Muscle of leg (tissue), 11 donors: Measurements from ENCODE around the gene CLCN6. TPM values are rescaled to one million over a fixed set of nuclear protein-coding genes. Genes with fewer than 3 reads are reported as not detected.

Experiments
- DNase-seq: peaks from one replicate; pipeline ENCODE4 v3.0.0; 2013
- H3K27ac ChIP-seq: one replicate; pipeline ENCODE4 v1.5.1; 2013; ENCODE audit warnings: mild to moderate bottlenecking, low read length, control low read depth
- H3K27me3 ChIP-seq: one replicate; pipeline ENCODE4 v1.6.1; 2013; ENCODE audit warnings: low read length; ENCODE audit not compliant: control insufficient read depth, insufficient read depth
- H3K36me3 ChIP-seq: one replicate; pipeline ENCODE4 v1.6.1; 2013; ENCODE audit warnings: low read length; ENCODE audit not compliant: control insufficient read depth, insufficient read depth
- H3K4me1 ChIP-seq: one replicate; pipeline ENCODE4 v1.6.1; 2013; ENCODE audit warnings: low read length; ENCODE audit not compliant: control insufficient read depth, insufficient read depth
- H3K4me3 ChIP-seq: one replicate; pipeline ENCODE4 v1.5.1; 2013; ENCODE audit warnings: low read length, control low read depth
- H3K9me3 ChIP-seq: replicated peaks from 2 replicates; pipeline ENCODE4 v1.6.1; 2013; ENCODE audit warnings: low read depth, low read length; ENCODE audit not compliant: control insufficient read depth
- WGBS: methylation state at CpG from one replicate; pipeline ENCODE4 v1.1.5; 2013; ENCODE audit warnings: missing lambda C conversion rate; ENCODE audit not compliant: insufficient coverage; 5-methylcytosine and 5-hydroxymethylcytosine counted together
- polyA plus RNA-seq, 8 donors: library from polyadenylated mRNA; unstranded; fragments of 120-200 nt; gene quantifications; one replicate each; pipeline versions ENCODE4 v1.2.1 to v1.2.3, GENCODE V29; 2013; ENCODE audit warnings: inconsistent platforms in 1 of 8, low replicate concordance in 1 of 8; ENCODE audit not compliant: insufficient read length in 8 of 8, insufficient read depth in 1 of 8
- total RNA-seq: library from RNA; stranded (reverse); fragments of 120-200 nt; gene quantifications from one replicate; pipeline ENCODE4 v1.2.4, GENCODE V29; 2013

CLCN6 gene
- total and polyA plus RNA-seq, 9 donors = 7.5 to 16.2 (median 11.9) TPM

- Histone ChIP-seq H3K27me3 (peaks cover 10% of the 10 kb centered on the region), H3K27ac (no peak overlapping the region), H3K9me3 (no peaks in the 10 kb centered on the region), H3K4me3 (no peak overlapping the region), H3K36me3 (no peaks in the 10 kb centered on the region), H3K4me1 (peaks cover 24% of the 10 kb centered on the region)
- no peak for DNase-seq
- 73% methylated on average over 15 of the region's 15 CpGs for WGBS
Measured at GRCh38 chr1:11888206-11888876, 82.3 kb downstream of the CLCN6 start.

DNA sequence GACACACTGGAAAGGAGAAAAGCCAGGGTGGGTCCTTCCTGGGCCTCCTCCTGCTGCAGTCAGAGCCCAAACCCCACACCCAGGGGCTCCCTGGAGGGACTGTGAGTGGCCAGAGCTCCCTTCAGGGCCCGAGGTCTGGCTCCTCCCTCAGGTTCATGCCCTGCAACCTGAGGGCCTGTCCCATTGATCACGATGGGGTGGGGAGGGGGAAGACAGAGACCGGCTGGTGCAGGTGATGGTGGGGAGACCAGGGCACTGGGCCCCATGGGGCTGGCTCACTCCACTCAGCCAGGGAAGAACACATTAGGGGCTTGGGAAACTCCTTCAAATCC, 82.9 kb downstream of the CLCN6 start:
- Histone ChIP-seq H3K4me3 (no peak overlapping the region), H3K4me1 (peaks cover 20% of the 10 kb centered on the region), H3K36me3 (no peaks in the 10 kb centered on the region), H3K27me3 (peaks cover 10% of the 10 kb centered on the region), H3K9me3 (no peaks in the 10 kb centered on the region), H3K27ac (no peak overlapping the region)
- WGBS = 0% methylated on average over 2 of the region's 3 CpGs
- DNase-seq = no peak

DNA sequence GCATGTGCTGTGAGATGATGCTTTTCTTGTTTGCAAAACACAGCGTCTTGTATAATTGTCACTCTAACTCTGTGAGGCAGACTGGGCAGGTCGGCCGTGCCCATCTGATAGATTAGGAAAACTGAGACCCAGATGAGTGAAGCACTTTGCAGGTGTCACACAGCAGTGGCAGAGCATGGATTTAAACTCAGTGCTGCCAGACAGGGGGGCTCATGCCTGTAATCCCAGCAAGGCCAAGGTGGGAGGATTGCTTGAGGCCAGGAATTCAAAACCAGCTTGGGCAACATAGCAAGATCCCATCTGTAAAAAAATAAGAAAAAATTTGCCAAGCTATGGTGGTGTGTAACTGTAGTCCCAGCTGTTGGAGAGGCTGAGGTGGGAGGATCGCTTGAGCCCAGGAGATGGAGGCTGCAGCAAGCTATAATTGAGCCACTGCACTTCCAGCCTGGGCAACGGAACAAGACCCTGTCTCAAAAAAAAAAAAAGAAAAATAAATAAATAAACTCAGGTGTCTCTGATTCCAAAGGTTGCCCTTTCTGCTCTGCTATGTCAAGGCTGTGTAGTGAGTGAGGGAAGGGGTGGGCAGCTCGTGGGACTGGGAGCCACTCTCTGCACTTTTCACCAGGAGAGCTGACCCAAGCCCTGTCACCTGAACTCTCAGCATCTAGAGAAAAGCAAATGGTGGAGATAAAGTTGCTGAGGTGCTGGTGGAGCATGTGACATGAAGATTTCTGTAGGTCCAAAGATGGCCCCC, 85.6 kb downstream of the CLCN6 start:
- WGBS = 93% methylated on average over 4 of the region's 6 CpGs

More for the DNA sequence above, 85.6 kb downstream of the CLCN6 start:
- Histone ChIP-seq H3K4me3 (no peak overlapping the region), H3K9me3 (no peaks in the 10 kb centered on the region), H3K4me1 (peaks cover 8% of the 10 kb centered on the region), H3K36me3 (no peaks in the 10 kb centered on the region), H3K27ac (no peak overlapping the region), H3K27me3 (peaks cover 16% of the 10 kb centered on the region)
- no peak for DNase-seq

Other genes starting within 250 kb of the CLCN6 start
- 0.58 TPM for gene FBXO2, start 151.8 kb upstream of the CLCN6 start, total RNA-seq
- gene FBXO2, start 151.8 kb upstream of the CLCN6 start, polyA plus RNA-seq = 1 to 10 TPM in 2 of 8 donors, under 1 TPM in 6; 0.09 to 4.5 (median 0.42) TPM
- 4.8 TPM for gene FBXO44, start 151.3 kb upstream of the CLCN6 start, total RNA-seq
- gene FBXO44, start 151.3 kb upstream of the CLCN6 start, polyA plus RNA-seq = 1 to 10 TPM; 4.1 to 8.3 (median 4.5) TPM
- gene FBXO6, start 142.0 kb upstream of the CLCN6 start, total RNA-seq = 5.2 TPM
- gene FBXO6, start 142.0 kb upstream of the CLCN6 start, polyA plus RNA-seq = 1 to 10 TPM; 2.7 to 5.9 (median 4.9) TPM
- gene MAD2L2, start 125.0 kb upstream of the CLCN6 start, total RNA-seq = 35.0 TPM
- 10 to 100 TPM; 25.1 to 39.9 (median 30.8) TPM for gene MAD2L2, start 125.0 kb upstream of the CLCN6 start, polyA plus RNA-seq
- gene DRAXIN, start 114.5 kb upstream of the CLCN6 start, total RNA-seq = 0.27 TPM
- under 1 TPM; 0.20 to 0.56 (median 0.30) TPM for gene DRAXIN, start 114.5 kb upstream of the CLCN6 start, polyA plus RNA-seq
- gene AGTRAP, start 70.1 kb upstream of the CLCN6 start, total RNA-seq = 24.8 TPM
- 10 to 100 TPM; 14.8 to 22.3 (median 17.4) TPM for gene AGTRAP, start 70.1 kb upstream of the CLCN6 start, polyA plus RNA-seq
- gene C1orf167, start 44.0 kb upstream of the CLCN6 start, total RNA-seq = 20.6 TPM
- 10 to 100 TPM in 5 of 8 donors, 1 to 10 TPM in 3; 3.1 to 24.9 (median 12.4) TPM for gene C1orf167, start 44.0 kb upstream of the CLCN6 start, polyA plus RNA-seq
- 31.9 TPM for gene MTHFR, start 227 bp upstream of the CLCN6 start, total RNA-seq
- 10 to 100 TPM; 23.8 to 50.1 (median 35.9) TPM for gene MTHFR, start 227 bp upstream of the CLCN6 start, polyA plus RNA-seq
- gene NPPA, start 41.6 kb downstream of the CLCN6 start, total RNA-seq = 0.93 TPM
- 1 to 10 TPM; 1.1 to 3.2 (median 2.2) TPM for gene NPPA, start 41.6 kb downstream of the CLCN6 start, polyA plus RNA-seq
- gene NPPB, start 52.8 kb downstream of the CLCN6 start, total RNA-seq = not detected
- not detected for gene NPPB, start 52.8 kb downstream of the CLCN6 start, polyA plus RNA-seq
- 24.3 TPM for gene KIAA2013, start 120.2 kb downstream of the CLCN6 start, total RNA-seq
- gene KIAA2013, start 120.2 kb downstream of the CLCN6 start, polyA plus RNA-seq = 10 to 100 TPM; 28.7 to 39.3 (median 34.8) TPM
- gene PLOD1, start 128.5 kb downstream of the CLCN6 start, total RNA-seq = 118 TPM
- gene PLOD1, start 128.5 kb downstream of the CLCN6 start, polyA plus RNA-seq = 100 to 1,000 TPM; 138 to 243 (median 184) TPM
- 51.9 TPM for gene MFN2, start 174.3 kb downstream of the CLCN6 start, total RNA-seq
- 10 to 100 TPM; 52.8 to 73.4 (median 60.0) TPM for gene MFN2, start 174.3 kb downstream of the CLCN6 start, polyA plus RNA-seq
- gene MIIP, start 213.3 kb downstream of the CLCN6 start, total RNA-seq = 20.7 TPM
- 10 to 100 TPM; 13.0 to 21.1 (median 17.6) TPM for gene MIIP, start 213.3 kb downstream of the CLCN6 start, polyA plus RNA-seq